Breast epithelium (tissue), 3 donors: Measurements from ENCODE around the gene ZNF763.
A peak's percentile ranks its signal among the peaks of the same experiment; 100 is the strongest.

Source experiments
- POLR2AphosphoS5 ChIP-seq, 3 donors: sonication (generic); formaldehyde crosslinking; IDR thresholded peaks; one replicate each; pipeline ENCODE4 v1.6.1; 2017; ENCODE audit warnings: antibody characterized with exemption in 3 of 3
- TF ChIP-seq, protein P1 (sequence below), 3 donors: fragments of 450-650 bp; IDR thresholded peaks; one replicate each; pipeline ENCODE4 v1.5.1; 2016 to 2017; ENCODE audit warnings: antibody characterized with exemption in 3 of 3, mild to moderate bottlenecking in 3 of 3, moderate library complexity in 3 of 3

DNA sequence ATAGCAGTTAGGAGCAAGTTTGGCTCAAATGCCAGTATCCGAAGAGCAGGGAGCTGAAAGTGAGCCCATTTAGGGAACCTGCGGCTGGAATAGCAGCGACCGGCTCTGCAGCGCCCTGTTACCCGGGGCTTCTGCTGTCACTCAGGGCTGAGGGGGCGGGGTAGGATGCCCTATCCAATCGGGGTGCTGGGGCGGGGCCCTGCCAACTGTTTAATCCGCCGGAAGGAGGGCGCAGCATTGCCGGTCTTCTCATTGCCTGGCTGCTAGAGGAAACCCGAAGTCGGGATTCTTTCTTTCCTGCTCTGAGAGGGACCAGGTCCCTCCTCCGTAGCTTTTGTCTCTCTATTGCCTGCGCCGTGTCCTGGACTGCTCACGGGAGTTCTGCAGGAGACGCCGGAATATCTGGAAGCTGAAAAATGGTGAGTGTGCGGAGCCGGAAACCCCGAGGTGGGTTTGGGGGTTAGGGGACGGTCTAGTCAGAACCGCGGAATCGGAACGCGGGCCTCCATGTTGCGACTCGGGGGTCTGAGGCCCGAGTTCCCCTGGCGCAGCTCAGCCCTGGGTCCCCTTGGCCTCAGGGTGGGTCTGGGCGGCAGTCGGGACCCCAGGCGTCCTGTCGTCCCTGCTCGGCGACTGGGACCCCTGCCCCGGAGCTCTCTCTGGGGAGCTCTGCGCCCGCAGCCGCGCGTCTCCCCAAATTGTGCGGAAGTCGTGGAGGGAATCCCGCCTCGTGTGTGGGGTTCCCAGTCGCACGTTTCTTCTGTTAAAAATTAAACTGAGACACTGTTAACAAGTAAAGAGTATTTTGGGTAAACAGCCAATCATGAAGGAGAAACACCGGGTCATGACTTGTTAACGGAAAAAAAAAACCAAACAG lies 22.8 kb downstream of the ZNF763 start:
- TF ChIP-seq, protein P1, sequence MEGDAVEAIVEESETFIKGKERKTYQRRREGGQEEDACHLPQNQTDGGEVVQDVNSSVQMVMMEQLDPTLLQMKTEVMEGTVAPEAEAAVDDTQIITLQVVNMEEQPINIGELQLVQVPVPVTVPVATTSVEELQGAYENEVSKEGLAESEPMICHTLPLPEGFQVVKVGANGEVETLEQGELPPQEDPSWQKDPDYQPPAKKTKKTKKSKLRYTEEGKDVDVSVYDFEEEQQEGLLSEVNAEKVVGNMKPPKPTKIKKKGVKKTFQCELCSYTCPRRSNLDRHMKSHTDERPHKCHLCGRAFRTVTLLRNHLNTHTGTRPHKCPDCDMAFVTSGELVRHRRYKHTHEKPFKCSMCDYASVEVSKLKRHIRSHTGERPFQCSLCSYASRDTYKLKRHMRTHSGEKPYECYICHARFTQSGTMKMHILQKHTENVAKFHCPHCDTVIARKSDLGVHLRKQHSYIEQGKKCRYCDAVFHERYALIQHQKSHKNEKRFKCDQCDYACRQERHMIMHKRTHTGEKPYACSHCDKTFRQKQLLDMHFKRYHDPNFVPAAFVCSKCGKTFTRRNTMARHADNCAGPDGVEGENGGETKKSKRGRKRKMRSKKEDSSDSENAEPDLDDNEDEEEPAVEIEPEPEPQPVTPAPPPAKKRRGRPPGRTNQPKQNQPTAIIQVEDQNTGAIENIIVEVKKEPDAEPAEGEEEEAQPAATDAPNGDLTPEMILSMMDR (IDR thresholded peaks at IDR 0.05): no peak
- TF ChIP-seq POLR2AphosphoS5 (IDR thresholded peaks at IDR 0.05): peak in 2 of 3 donors; percentile 68 to 70
